Panc1 (cell line): ENCODE results near the gene NCOR2. TPM values are rescaled to one million over a fixed set of nuclear protein-coding genes. Genes with fewer than 3 reads are reported as not detected.

Experiments
- ATAC-seq: fragments of 200-7000 bp; cut with Tn5 transposase; 2 replicates; pipeline ENCODE4 v1.9.1; 2020; ENCODE audit warnings: mild to moderate bottlenecking, moderate library complexity
- BruUV-seq: library from RNA; stranded (reverse); fragments of 400-500 nt; replicated peaks from 2 replicates; lab custom pipeline; 2021; lab: Mats Ljungman, UMichigan
- CTCF ChIA-PET: fragments of 300-600 bp; sonication (Branson Sonifier 250); formaldehyde crosslinking; loops from one replicate; lab custom pipeline; 2022; ENCODE audit warnings: antibody characterized with exemption; lab: Charles Lee
- POLR2A ChIA-PET: fragments of 300-600 bp; sonication (Branson Sonifier 250); formaldehyde crosslinking; loops from one replicate; lab custom pipeline; 2022; ENCODE audit warnings: antibody characterized with exemption; lab: Charles Lee
- DNase-seq: peaks from one replicate; pipeline ENCODE4 v3.0.0-alpha.2; 2010; ENCODE audit warnings: low read depth, low spot score
- H3K27ac ChIP-seq: 2 replicates; pipeline ENCODE4 v1.5.1; 2011; ENCODE audit warnings: mild to moderate bottlenecking, low read length, inconsistent platforms
- H3K27me3 ChIP-seq: fragments of 200-500 bp; sonication (Bioruptor generic); 2 replicates; pipeline ENCODE4 v1.6.0; 2014; ENCODE audit warnings: low read length, inconsistent platforms; ENCODE audit not compliant: control insufficient read depth, insufficient read depth
- H3K36me3 ChIP-seq: fragments of 200-500 bp; sonication (Bioruptor generic); 2 replicates; pipeline ENCODE4 v1.5.1; 2014; ENCODE audit warnings: inconsistent platforms, mild to moderate bottlenecking, low read length, moderate library complexity; ENCODE audit not compliant: control insufficient read depth, insufficient read depth
- H3K4me1 ChIP-seq: 2 replicates; pipeline ENCODE4 v1.5.1; 2011; ENCODE audit warnings: inconsistent platforms, mild to moderate bottlenecking, low read length, moderate library complexity; ENCODE audit not compliant: control insufficient read depth, insufficient read depth
- H3K4me3 ChIP-seq, 2 experiments: 2 replicates each; pipeline ENCODE4 v1.5.1; 2011 to 2012; ENCODE audit warnings: low read depth in 2 of 2, low read length in 2 of 2, mild to moderate bottlenecking in 2 of 2, inconsistent platforms in 1 of 2, moderate library complexity in 1 of 2
- H3K9me3 ChIP-seq: fragments of 200-500 bp; sonication (Bioruptor generic); 2 replicates; pipeline ENCODE4 v1.5.1; 2014; ENCODE audit warnings: low read depth, mild to moderate bottlenecking, inconsistent platforms, low read length, moderate library complexity; ENCODE audit not compliant: control insufficient read depth, insufficient read depth
- POLR2AphosphoS5 ChIP-seq: IDR thresholded peaks from 2 replicates; pipeline ENCODE4 v1.6.1; 2012; ENCODE audit warnings: mild to moderate bottlenecking, low read depth, low read length, moderate library complexity
- SIN3A ChIP-seq: IDR thresholded peaks from 2 replicates; pipeline ENCODE4 v1.6.1; 2012; ENCODE audit warnings: low read depth, mild to moderate bottlenecking, low read length, moderate library complexity, borderline replicate concordance; ENCODE audit not compliant: insufficient read depth
- TCF7L2 ChIP-seq: IDR thresholded peaks from 2 replicates; pipeline ENCODE4 v1.6.1; 2011; ENCODE audit warnings: mild to moderate bottlenecking, low read depth, low read length, inconsistent platforms
- in situ Hi-C: cut with HindIII; loops from 2 replicates; pipeline ENCODE4 v1.10.0; 2016; ENCODE audit warnings: low sequenced_read_pairs, low pct_unique_long_range_greater_than_20kb
- intact Hi-C: fragments of 100-400 bp; cut with micrococcal nuclease; formaldehyde crosslinking; loops from one replicate; pipeline ENCODE4 v1.10.0; 2022; ENCODE audit not compliant: unreplicated experiment
- total RNA-seq: library from RNA; stranded (reverse); gene quantifications from one replicate; pipeline ENCODE4 v1.2.1, GENCODE V29; 2021; ENCODE audit not compliant: unreplicated experiment
- TF ChIP-seq, protein P1 (sequence below): fragments of 450-650 bp; IDR thresholded peaks from 2 replicates; pipeline ENCODE4 v1.5.1; 2017; ENCODE audit warnings: mild to moderate bottlenecking
- TF ChIP-seq, protein P2 (sequence below), 2 experiments: IDR thresholded peaks; 2 replicates each; pipeline ENCODE4 v1.6.1; 2011 to 2012; ENCODE audit warnings: low read depth in 2 of 2, control low read depth in 1 of 2, low read length in 1 of 2, mild to moderate bottlenecking in 1 of 2, moderate library complexity in 1 of 2; ENCODE audit not compliant: insufficient read depth in 1 of 2

The NCOR2 gene
- total RNA-seq, 1 experiment from 2014 or later, result 461 TPM

DNA sequence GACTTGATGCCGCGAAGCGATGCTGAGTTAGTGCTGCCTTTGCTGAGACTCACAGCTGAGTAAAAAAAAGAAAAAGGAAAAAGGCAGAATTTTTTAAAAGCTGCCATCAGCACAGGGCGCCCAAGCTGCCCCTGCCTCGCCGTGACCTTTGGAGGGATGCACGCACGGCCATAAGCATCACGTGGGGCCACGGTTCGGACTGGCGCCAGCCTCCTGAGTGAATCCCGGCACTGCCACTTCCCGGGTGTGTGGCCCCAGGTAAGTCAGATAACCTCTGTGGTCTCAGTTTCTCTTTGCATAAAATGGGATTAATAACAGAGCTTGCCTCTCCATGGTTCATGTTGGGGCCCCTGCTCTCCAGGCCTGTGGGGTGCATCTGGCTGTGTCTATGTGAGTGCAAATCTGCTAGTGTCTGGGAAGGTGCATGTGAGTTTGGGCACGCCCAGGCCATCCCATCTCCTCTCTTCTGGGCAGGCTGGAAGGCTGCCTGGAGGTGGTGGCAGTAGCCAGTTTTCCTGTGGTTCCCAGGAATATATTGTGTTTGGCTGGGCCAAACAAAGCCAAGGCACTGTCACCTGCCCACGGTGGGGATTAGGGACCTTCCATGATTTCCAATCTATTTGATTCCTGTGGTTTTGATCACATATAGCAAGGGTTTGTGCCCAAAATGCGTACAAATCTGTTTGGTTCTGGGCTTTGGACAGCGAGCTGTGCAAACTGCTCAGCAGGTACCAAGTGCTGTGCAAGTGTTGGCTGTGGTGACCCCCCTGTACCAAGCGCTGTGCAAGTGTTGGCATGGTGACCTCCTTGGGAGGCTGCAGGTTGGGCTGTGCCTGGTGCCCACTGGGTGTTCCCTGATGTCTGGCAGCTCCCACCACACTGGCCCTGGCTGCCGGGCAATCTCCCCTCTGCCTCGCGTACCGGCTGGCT, 43.5 kb upstream of the NCOR2 start:
- POLR2A ChIA-PET, result no interaction called here
- intact Hi-C loops, result no loop called here
- Histone ChIP-seq H3K9me3 (no peaks in the 10 kb centered on the region), H3K4me1 (peaks cover 16% of the 10 kb centered on the region), H3K27me3 (no peaks in the 10 kb centered on the region), H3K27ac (no peak overlapping the region), H3K4me3 (no peak overlapping the region), H3K36me3 (no peaks in the 10 kb centered on the region)
- no peak for DNase-seq
- TF ChIP-seq SIN3A (no peak), POLR2AphosphoS5 (no peak), TCF7L2 (no peak)
- TF ChIP-seq, protein P1, sequence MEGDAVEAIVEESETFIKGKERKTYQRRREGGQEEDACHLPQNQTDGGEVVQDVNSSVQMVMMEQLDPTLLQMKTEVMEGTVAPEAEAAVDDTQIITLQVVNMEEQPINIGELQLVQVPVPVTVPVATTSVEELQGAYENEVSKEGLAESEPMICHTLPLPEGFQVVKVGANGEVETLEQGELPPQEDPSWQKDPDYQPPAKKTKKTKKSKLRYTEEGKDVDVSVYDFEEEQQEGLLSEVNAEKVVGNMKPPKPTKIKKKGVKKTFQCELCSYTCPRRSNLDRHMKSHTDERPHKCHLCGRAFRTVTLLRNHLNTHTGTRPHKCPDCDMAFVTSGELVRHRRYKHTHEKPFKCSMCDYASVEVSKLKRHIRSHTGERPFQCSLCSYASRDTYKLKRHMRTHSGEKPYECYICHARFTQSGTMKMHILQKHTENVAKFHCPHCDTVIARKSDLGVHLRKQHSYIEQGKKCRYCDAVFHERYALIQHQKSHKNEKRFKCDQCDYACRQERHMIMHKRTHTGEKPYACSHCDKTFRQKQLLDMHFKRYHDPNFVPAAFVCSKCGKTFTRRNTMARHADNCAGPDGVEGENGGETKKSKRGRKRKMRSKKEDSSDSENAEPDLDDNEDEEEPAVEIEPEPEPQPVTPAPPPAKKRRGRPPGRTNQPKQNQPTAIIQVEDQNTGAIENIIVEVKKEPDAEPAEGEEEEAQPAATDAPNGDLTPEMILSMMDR, result no peak
- TF ChIP-seq, protein P2, sequence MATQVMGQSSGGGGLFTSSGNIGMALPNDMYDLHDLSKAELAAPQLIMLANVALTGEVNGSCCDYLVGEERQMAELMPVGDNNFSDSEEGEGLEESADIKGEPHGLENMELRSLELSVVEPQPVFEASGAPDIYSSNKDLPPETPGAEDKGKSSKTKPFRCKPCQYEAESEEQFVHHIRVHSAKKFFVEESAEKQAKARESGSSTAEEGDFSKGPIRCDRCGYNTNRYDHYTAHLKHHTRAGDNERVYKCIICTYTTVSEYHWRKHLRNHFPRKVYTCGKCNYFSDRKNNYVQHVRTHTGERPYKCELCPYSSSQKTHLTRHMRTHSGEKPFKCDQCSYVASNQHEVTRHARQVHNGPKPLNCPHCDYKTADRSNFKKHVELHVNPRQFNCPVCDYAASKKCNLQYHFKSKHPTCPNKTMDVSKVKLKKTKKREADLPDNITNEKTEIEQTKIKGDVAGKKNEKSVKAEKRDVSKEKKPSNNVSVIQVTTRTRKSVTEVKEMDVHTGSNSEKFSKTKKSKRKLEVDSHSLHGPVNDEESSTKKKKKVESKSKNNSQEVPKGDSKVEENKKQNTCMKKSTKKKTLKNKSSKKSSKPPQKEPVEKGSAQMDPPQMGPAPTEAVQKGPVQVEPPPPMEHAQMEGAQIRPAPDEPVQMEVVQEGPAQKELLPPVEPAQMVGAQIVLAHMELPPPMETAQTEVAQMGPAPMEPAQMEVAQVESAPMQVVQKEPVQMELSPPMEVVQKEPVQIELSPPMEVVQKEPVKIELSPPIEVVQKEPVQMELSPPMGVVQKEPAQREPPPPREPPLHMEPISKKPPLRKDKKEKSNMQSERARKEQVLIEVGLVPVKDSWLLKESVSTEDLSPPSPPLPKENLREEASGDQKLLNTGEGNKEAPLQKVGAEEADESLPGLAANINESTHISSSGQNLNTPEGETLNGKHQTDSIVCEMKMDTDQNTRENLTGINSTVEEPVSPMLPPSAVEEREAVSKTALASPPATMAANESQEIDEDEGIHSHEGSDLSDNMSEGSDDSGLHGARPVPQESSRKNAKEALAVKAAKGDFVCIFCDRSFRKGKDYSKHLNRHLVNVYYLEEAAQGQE (IDR thresholded peaks at IDR 0.05; ENCODE audit: insufficient read depth in 1 of 2, low read depth in 2 of 2, low read length in 1 of 2), result no peak
- BruUV-seq, result no TSS peak
- ATAC-seq, result no peak
- in situ Hi-C loops, result no loop called here
- CTCF ChIA-PET, result no interaction called here

DNA sequence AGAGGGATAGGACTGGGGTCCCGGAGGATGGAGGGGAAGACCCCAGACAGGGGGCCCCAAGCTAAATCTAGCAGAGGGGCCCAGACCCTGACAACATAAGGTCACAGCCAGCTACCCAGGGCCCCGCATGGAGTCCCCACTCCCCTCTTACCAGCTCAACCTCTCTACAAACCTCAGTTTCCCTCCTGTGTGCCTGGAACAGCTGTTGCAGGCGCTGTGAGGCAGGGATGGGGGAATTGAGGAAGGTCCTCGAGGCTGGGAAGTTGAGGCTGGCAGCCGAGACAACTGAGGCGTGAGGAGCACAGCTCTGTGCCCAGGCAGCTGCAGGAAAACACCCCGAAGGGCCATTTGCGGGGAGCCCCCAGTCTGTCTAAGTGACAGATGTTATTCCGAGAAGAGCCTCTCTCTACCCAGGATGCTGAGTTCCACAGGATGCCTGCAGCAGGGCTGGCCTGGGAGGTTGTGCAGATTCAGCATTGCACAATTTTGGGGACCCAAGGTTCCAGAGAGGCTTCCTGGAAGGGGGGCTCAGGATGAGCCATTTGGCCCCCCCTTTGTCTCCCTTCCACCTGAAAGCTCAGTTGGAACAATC, 42.7 kb upstream of the NCOR2 start:
- ATAC-seq (no peak), DNase-seq (no peak)
- Histone ChIP-seq H3K4me3 (no peak overlapping the region), H3K9me3 (no peaks in the 10 kb centered on the region), H3K27ac (no peak overlapping the region), H3K27me3 (no peaks in the 10 kb centered on the region), H3K36me3 (no peaks in the 10 kb centered on the region), H3K4me1 (peaks cover 16% of the 10 kb centered on the region)
- BruUV-seq, result no TSS peak
- TF ChIP-seq, protein P1, result no peak
- TF ChIP-seq TCF7L2 (no peak), POLR2AphosphoS5 (no peak)
- CTCF ChIA-PET, result no interaction called here
- POLR2A ChIA-PET, result no interaction called here
- in situ Hi-C loops, result no loop called here
- intact Hi-C loops, result no loop called here
